PFSK-1 (cell line): ENCODE measurements around the gene LYPD8.

Experiments
- FOXP2 ChIP-seq: optimal IDR thresholded peaks from 2 replicates; pipeline ENCODE3; 2011; ENCODE audit warnings: borderline replicate concordance, control low read depth, inconsistent platforms; ENCODE audit not compliant: insufficient read depth; ENCODE audit errors: extremely low read length, extremely low read depth
- POLR2AphosphoS5 ChIP-seq: IDR thresholded peaks from 2 replicates; pipeline ENCODE4 v1.6.1; 2012; ENCODE audit warnings: low read depth, mild to moderate bottlenecking, control low read depth, low read length, moderate library complexity
- SIN3A ChIP-seq: IDR thresholded peaks from 2 replicates; pipeline ENCODE4 v1.6.1; 2012; ENCODE audit warnings: mild to moderate bottlenecking, low read length, moderate library complexity, borderline replicate concordance; ENCODE audit not compliant: insufficient read depth
- TAF1 ChIP-seq: IDR thresholded peaks from 2 replicates; pipeline ENCODE4 v1.6.1; 2012; ENCODE audit warnings: low read length, control low read depth, borderline replicate concordance; ENCODE audit not compliant: insufficient read depth
- TF ChIP-seq, protein P1 (sequence below), 2 experiments: IDR thresholded peaks; 2 replicates each; pipeline versions ENCODE4 v1.6.1 to v1.8.0; 2011 to 2012; ENCODE audit warnings: low read depth in 2 of 2, low read length in 2 of 2, control low read depth in 1 of 2, inconsistent platforms in 1 of 2, mild to moderate bottlenecking in 1 of 2, moderate library complexity in 1 of 2; ENCODE audit not compliant: insufficient read depth in 1 of 2

LYPD8 gene

DNA sequence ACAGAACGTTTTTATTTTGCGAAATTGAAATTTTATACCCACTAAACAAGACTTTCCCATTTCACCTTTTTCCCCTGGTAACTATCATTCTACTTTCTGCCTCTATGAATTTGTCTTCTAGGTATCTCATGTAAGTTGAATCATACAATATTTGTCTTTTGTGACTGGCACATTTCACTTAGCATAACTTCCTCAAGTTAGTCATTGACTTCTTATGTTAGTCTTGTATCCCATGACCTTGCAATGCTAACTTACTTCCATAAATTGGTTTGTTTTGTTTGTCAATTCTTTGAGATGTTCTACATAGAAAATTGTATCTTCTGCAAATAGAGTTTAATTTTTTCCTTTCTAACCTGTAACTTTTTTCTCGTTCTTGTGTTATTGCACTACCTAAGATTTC, 43.2 kb upstream of the LYPD8 start:
- TF ChIP-seq POLR2AphosphoS5 (no peak), TAF1 (no peak), FOXP2 (no peak), SIN3A (no peak)
- TF ChIP-seq, protein P1, sequence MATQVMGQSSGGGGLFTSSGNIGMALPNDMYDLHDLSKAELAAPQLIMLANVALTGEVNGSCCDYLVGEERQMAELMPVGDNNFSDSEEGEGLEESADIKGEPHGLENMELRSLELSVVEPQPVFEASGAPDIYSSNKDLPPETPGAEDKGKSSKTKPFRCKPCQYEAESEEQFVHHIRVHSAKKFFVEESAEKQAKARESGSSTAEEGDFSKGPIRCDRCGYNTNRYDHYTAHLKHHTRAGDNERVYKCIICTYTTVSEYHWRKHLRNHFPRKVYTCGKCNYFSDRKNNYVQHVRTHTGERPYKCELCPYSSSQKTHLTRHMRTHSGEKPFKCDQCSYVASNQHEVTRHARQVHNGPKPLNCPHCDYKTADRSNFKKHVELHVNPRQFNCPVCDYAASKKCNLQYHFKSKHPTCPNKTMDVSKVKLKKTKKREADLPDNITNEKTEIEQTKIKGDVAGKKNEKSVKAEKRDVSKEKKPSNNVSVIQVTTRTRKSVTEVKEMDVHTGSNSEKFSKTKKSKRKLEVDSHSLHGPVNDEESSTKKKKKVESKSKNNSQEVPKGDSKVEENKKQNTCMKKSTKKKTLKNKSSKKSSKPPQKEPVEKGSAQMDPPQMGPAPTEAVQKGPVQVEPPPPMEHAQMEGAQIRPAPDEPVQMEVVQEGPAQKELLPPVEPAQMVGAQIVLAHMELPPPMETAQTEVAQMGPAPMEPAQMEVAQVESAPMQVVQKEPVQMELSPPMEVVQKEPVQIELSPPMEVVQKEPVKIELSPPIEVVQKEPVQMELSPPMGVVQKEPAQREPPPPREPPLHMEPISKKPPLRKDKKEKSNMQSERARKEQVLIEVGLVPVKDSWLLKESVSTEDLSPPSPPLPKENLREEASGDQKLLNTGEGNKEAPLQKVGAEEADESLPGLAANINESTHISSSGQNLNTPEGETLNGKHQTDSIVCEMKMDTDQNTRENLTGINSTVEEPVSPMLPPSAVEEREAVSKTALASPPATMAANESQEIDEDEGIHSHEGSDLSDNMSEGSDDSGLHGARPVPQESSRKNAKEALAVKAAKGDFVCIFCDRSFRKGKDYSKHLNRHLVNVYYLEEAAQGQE (IDR thresholded peaks at IDR 0.05; ENCODE audit: insufficient read depth in 1 of 2, low read depth in 2 of 2, low read length in 2 of 2), result no peak

DNA sequence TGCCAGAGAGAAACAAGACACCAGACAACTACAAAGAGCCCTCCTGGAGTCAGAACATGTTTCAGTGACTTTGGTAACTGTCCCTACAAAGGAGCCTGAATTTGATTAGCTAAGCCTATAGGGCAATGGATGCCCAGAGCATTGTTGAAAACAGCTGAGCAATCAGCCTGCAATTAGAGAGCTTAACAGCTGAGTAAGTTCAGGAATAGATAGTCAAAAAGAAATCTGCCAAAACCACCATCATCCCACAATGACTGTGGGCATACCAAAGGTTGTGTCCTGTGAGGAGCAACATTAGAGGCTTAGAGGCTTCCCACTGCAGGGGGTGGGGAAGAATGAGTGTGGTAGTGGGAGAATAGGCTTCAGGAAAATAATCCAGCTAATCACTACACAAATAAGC, 38.0 kb upstream of the LYPD8 start:
- TF ChIP-seq, protein P1 (IDR thresholded peaks at IDR 0.05; ENCODE audit: insufficient read depth in 1 of 2, low read depth in 2 of 2, low read length in 2 of 2), result no peak
- TF ChIP-seq FOXP2 (no peak), SIN3A (no peak), TAF1 (no peak), POLR2AphosphoS5 (no peak)

DNA sequence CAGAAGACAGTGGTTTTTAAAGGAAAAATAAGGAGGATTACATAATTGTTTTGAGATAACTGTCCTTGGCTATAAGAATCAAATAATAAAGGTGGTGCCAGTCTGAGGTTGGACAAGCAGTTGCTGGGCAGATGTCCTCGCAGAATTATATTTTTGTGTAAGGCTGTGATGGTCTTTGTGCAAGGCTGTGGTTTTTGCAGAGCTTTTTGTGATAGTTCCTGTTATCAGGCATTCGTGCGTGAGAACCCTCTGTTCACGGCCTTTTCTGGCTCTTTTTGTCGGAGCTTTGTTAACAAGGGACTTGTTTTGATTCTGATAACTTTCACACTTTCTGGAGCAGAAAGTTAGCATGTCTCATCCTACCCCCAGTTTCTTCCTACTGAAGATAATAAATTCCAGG, 36.8 kb upstream of the LYPD8 start:
- TF ChIP-seq TAF1 (no peak), SIN3A (no peak), POLR2AphosphoS5 (no peak), FOXP2 (no peak)
- TF ChIP-seq, protein P1 (IDR thresholded peaks at IDR 0.05; ENCODE audit: insufficient read depth in 1 of 2, low read depth in 2 of 2, low read length in 2 of 2), result no peak

DNA sequence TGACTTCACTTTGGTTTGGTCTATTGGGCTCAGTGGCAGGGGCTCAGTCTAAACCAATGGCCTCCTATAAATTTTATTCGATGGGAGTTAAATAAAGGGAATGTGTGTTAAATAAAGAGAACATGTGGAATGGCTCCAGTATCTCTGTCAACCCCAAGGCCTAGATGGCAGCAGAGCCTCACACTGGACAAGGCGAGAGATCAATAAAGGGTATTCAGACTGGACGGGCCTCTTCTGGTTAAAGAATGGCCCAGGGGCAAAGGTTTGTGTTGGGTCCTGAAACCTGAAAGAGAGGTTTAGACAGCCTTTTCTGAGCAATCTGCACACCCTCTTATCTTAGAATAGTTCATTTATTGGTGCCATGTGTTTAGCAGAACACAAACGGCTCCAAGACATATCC, 35.5 kb upstream of the LYPD8 start:
- TF ChIP-seq TAF1 (no peak), FOXP2 (no peak), SIN3A (no peak), POLR2AphosphoS5 (no peak)
- TF ChIP-seq, protein P1 (IDR thresholded peaks at IDR 0.05; ENCODE audit: insufficient read depth in 1 of 2, low read depth in 2 of 2, low read length in 2 of 2), result no peak

DNA sequence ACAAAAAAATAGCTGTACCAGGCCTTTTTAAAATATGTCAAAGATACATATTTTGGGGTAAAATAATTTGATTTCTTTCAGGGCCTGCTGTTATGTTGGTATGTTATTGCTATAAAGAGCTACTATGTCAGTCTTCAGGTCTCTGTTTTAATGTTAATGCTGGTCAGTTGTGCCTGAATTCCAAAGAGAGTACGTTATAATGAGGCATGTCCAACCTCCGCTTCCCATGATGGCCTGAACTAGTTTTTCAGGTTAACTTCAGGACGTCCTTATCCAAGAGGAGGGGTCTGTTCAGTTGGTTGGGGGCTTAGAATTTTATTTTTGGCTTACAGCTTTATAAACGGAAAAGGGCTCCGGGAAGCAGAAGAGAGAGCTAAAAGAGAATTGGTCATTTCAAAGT, 34.9 kb upstream of the LYPD8 start:
- no peak for TF ChIP-seq POLR2AphosphoS5
- no peak for TF ChIP-seq SIN3A

DNA sequence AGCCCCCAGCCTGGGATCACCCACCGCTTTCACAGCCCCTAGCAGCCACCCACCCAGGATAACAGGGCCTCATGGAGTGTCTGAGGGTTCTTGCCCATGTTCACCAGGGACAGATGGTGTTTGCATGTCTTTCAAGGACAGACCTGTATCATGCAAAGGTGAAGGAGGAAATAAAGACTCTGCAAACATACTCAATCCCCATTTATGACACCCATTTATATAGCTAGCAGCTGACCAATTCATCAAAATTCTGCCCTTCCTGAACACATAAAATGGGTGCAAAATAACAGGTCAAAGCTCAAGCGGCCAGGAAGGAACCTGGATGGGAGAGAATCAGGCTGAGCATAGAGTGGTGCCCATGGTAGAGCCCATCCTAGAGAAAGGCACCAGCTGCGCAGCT, 32.8 kb upstream of the LYPD8 start:
- no peak for TF ChIP-seq FOXP2
